ENCODE data around the gene SRGAP1. TPM values are rescaled to one million over a fixed set of nuclear protein-coding genes. Genes with fewer than 3 reads are reported as not detected.

Gene SRGAP1
- total and polyA plus RNA-seq, 8 donors, result 2.5 to 13.3 (median 7.5) TPM

DNA sequence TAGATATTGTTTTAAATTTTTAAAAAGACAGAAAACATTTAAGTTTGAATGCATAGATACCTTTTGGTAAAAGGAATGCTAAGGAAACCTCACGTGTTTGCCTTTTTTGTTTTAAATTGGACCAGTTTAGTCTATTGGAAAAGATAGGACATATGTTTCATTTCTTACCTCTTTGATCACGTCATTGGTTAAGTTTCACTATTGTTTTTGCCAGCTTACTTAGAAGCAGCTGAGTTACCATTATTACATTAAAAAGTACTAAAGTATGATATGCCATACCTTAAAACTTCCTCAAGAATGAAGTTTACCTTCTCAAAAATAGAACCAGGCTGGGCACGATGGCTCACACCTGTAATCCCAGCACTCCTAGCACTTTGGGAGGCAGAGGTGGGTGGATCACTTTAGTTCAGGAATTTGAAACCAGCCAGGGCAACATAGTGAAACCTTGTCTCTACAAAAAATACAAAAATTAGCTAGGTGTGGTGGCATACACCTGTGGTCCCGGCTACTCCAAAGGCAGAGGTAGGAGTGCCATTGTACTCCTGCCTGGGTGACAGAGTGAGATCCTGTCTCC, 54.4 kb downstream of the SRGAP1 start:
- ATAC-seq, result peak; percentile 44 to 60 (median 55)
- Histone ChIP-seq H3K36me3 (no peaks in the 10 kb centered on the region), H3K4me3 (peak overlapping the region in 2 of 4 donors; percentile 15 to 21), H3K27me3 (no peaks in the 10 kb centered on the region), H3K4me1 (peaks cover 32 to 43% (median 36%) of the 10 kb centered on the region in 3 donors), H3K27ac (peak overlapping the region; percentile 44 to 85 (median 66)), H3K9me3 (no peaks in the 10 kb centered on the region)
- TF ChIP-seq, protein P1, sequence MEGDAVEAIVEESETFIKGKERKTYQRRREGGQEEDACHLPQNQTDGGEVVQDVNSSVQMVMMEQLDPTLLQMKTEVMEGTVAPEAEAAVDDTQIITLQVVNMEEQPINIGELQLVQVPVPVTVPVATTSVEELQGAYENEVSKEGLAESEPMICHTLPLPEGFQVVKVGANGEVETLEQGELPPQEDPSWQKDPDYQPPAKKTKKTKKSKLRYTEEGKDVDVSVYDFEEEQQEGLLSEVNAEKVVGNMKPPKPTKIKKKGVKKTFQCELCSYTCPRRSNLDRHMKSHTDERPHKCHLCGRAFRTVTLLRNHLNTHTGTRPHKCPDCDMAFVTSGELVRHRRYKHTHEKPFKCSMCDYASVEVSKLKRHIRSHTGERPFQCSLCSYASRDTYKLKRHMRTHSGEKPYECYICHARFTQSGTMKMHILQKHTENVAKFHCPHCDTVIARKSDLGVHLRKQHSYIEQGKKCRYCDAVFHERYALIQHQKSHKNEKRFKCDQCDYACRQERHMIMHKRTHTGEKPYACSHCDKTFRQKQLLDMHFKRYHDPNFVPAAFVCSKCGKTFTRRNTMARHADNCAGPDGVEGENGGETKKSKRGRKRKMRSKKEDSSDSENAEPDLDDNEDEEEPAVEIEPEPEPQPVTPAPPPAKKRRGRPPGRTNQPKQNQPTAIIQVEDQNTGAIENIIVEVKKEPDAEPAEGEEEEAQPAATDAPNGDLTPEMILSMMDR (IDR thresholded peaks at IDR 0.05), result no peak
- 33 to 58% methylated on average over 4 of the region's 4 CpGs for WGBS, 2 donors
- no peak for DNase-seq
- FAIRE-seq, result no peak
- intact Hi-C loops (cut with DNase I), result no loop called here

DNA sequence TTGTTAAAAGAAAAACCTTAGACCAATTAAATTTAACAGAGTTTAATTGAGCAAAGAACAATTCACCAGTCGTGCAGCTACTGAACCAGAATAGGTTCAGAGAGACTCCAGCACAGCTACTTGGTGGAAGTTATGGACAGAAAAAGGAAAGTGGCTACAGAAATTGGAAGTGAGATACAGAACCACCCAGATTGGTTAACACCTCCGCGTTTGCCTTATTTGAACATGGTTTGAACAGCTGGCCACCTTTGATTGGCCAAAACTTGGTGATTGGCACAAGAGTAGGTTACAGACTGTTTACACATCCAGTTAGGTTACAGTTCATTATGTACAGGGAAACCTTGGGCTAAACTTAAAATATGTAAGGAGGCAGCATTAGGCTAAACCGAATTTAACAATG, 54.9 kb downstream of the SRGAP1 start:
- Histone ChIP-seq H3K4me3 (peak overlapping the region in 2 of 4 donors; percentile 15 to 21), H3K27ac (peak overlapping the region; percentile 44 to 85 (median 66)), H3K4me1 (peaks cover 32 to 43% (median 36%) of the 10 kb centered on the region in 3 donors), H3K27me3 (no peaks in the 10 kb centered on the region), H3K36me3 (no peaks in the 10 kb centered on the region), H3K9me3 (no peaks in the 10 kb centered on the region)
- TF ChIP-seq, protein P1 (IDR thresholded peaks at IDR 0.05), result no peak
- FAIRE-seq (no peak), DNase-seq (peak in 4 of 6 donors; percentile 54 to 78 (median 74)), ATAC-seq (peak; percentile 80 to 86 (median 82))
- intact Hi-C loops (cut with DNase I), result no loop called here
- 29 to 39% methylated on average over 4 of the region's 4 CpGs for WGBS, 2 donors

DNA sequence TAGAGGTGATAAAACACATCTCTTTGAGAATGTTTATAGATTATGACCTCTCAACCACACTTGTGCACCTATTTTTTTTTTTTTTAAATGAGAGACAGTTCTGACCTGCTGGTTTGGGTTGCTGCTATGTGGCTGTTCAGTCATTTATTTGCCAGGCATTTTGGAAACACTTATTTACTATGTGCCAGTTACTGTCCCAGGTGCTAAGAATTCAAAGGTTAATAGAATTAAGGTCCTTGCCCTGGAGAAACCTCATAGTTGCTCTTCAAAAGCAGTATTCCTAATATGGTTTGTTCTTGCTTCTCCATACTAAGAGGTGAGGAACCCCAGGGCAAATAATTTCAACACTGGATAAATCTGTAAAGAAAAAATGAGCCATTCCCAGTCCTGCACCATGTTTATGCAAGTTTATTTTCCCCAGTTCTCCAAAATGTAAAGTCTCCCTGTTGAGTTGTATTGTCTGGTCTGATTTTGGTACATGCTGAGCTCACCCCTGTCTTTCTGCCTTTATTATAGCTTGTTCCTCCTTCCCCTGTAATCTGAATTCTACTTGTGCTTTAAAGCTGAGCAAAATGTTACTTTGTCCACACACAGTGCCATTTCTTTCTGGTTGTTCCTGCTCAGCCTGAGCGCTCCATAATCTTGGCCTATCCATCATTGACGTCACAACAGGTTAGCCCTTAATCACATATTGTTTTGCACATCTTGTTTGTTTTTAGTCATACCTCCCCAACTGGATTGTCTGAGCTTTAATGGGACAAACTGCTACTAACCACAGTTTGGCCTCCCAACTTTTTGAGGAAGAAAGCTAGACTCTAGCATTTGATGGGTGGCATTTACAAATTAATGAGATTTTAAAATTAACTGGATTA, 56.7 kb downstream of the SRGAP1 start:
- TF ChIP-seq, protein P1 (IDR thresholded peaks at IDR 0.05), result no peak
- intact Hi-C loops (cut with DNase I), result no loop called here
- DNase-seq, result peak in 1 of 6 donors; percentile 56
- Histone ChIP-seq H3K27me3 (no peaks in the 10 kb centered on the region), H3K27ac (peak overlapping the region in 3 of 4 donors; percentile 10 to 35 (median 20)), H3K4me1 (peaks cover 27 to 38% (median 30%) of the 10 kb centered on the region in 3 donors), H3K4me3 (no peak overlapping the region), H3K9me3 (no peaks in the 10 kb centered on the region), H3K36me3 (no peaks in the 10 kb centered on the region)
- peak; percentile 28 to 61 (median 43) for ATAC-seq
- FAIRE-seq, result no peak
- 37 to 44% methylated on average over 2 of the region's 2 CpGs for WGBS, 2 donors

DNA sequence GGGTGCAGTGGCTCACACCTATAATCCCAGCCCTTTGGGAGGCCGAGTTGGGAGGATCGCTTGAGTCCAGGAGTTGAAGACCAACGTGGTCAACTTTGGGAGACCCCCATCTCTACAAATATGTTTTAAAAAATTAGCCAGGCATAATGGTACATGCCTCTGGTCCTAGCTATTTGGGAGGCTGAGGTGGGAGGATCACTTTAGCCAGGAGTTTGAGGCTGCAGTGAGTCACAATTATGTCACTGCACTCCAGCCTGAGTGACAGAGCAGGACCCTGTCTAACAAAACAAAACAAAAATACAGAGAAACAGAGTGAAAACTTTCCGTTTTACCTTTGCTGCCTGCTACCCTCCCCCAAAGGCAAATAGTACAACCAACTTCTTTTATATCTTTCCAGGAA, 60.2 kb downstream of the SRGAP1 start:
- Histone ChIP-seq H3K4me3 (no peak overlapping the region), H3K4me1 (peaks cover 9 to 17% (median 11%) of the 10 kb centered on the region in 3 donors), H3K9me3 (no peaks in the 10 kb centered on the region), H3K27me3 (no peaks in the 10 kb centered on the region), H3K27ac (no peak overlapping the region), H3K36me3 (no peaks in the 10 kb centered on the region)
- no peak for DNase-seq
- intact Hi-C loops (cut with DNase I), result no loop called here
- TF ChIP-seq, protein P1 (IDR thresholded peaks at IDR 0.05), result no peak
- no peak for FAIRE-seq
- ATAC-seq, result no peak
- 88 to 96% methylated on average over 4 of the region's 4 CpGs for WGBS, 2 donors
